Fibroblast of mammary gland (primary cell): Measurements from ENCODE around the gene SP6.

Experiments used
- DNase-seq: peaks from one replicate; pipeline ENCODE4 v3.0.0-alpha.2; 2010; ENCODE audit warnings: low read depth
- H3K4me3 ChIP-seq: 2 replicates; pipeline ENCODE4 v1.5.1; 2011; ENCODE audit warnings: low read depth, mild to moderate bottlenecking, low read length, moderate library complexity; ENCODE audit not compliant: control insufficient read depth
- TF ChIP-seq, protein P1 (sequence below): conservative IDR thresholded peaks from 2 replicates; pipeline ENCODE4 v1.5.1; 2011; ENCODE audit warnings: low read depth, low read length, inconsistent platforms; ENCODE audit not compliant: control insufficient read depth, insufficient read depth

The SP6 gene

DNA sequence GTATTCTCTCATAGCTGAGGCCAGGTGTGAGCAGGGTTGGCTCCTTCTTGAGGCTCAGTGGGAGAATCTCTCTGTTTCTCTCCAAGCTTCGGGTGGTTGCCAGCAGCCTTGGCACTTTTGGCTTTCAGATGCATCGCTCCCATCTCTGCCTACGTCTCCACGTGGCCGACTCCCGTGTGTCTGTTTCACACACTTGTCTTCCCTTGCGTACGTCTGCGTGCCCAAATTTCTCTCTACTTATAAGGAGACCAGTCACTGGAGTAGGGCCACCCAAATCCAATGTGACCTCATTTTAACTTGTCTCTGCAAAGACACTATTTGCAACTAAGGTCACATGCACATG lies 44.1 kb downstream of the SP6 start:
- TF ChIP-seq, protein P1, sequence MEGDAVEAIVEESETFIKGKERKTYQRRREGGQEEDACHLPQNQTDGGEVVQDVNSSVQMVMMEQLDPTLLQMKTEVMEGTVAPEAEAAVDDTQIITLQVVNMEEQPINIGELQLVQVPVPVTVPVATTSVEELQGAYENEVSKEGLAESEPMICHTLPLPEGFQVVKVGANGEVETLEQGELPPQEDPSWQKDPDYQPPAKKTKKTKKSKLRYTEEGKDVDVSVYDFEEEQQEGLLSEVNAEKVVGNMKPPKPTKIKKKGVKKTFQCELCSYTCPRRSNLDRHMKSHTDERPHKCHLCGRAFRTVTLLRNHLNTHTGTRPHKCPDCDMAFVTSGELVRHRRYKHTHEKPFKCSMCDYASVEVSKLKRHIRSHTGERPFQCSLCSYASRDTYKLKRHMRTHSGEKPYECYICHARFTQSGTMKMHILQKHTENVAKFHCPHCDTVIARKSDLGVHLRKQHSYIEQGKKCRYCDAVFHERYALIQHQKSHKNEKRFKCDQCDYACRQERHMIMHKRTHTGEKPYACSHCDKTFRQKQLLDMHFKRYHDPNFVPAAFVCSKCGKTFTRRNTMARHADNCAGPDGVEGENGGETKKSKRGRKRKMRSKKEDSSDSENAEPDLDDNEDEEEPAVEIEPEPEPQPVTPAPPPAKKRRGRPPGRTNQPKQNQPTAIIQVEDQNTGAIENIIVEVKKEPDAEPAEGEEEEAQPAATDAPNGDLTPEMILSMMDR: no peak
- DNase-seq: no peak
- no peak overlapping the region for H3K4me3 ChIP-seq

DNA sequence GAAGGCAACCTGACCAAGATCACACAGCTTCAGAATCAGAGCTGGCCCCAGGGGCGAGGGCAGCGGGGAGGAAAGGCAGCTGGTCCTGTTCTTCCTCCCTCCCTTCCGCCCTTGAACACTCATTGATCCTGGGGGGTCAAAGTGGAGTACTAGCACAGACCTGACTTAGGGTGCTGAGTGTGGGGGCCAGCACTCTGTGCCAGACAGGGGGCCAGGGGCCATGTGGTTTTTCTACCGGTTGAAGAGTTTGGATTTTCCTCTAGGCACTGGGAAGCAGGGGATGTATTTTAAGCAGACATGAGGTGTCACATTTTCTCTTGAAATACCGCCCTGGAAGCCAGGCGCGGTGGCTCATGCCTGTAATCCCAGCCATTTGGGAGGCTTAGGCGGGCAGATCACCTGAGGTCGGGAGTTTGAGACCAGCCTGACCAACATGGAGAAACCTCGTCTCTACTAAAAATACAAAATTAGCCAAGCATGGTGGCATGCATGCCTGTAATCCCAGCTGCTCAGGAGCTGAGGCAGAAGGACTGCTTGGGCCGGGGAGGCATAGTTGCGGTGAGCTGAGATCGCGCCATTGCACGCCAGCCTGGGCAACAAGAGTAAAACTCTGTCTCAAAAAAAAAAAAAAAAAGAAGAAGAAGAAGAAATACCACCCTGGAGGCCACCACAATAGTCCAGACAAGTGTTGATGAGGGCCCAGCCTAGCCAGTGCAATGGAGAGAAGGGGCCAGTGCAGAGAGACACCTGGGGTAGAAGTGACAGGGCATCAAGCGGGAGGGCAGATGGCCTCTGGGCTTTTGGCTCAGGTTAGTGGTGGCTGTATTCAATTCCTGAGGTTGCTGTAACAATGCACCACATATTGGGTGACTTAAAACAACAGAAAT lies 44.7 kb downstream of the SP6 start:
- no peak for DNase-seq
- TF ChIP-seq, protein P1: no peak
- H3K4me3 ChIP-seq: no peak overlapping the region

DNA sequence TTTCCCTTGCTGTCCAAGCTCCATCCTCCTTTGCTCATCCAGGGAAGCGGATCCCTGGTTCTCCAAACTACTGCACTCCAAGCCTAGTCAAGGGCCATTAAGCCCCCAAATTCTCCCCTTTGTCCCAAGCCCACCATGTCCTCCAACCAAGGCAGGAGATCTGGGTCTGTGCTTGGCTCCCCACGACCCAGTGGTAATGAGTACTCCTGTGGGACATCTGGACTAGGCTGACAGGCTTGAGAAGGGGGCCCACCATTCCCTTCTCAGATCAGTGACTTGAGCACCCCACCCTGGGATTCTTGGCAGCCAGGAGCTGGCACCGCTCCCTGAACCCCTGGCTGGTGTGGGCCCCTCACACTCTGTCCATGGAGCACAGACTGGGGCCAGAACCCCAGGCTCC lies 46.5 kb downstream of the SP6 start:
- DNase-seq: no peak
- no peak overlapping the region for H3K4me3 ChIP-seq
- TF ChIP-seq, protein P1: no peak

DNA sequence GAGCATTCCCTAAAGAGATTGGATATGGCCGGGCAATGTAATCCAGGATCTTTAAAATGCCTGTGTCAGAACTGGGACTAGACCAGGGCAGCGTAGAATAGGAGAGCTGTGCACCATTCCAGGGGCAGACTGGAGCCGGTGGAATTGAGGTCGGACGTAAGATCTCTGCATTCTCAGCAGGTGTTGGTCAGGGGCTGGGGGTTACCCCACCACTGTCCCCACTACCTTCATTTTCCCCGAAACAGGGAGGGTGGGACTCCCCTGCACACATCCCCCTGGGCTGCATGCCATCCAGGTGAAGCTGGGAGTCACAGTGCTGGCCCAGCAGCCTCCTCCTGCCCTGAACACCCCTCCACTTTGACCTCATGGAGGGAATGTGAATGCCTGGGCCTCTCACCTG lies 47.2 kb downstream of the SP6 start:
- no peak overlapping the region for H3K4me3 ChIP-seq
- TF ChIP-seq, protein P1: no peak
- no peak for DNase-seq

DNA sequence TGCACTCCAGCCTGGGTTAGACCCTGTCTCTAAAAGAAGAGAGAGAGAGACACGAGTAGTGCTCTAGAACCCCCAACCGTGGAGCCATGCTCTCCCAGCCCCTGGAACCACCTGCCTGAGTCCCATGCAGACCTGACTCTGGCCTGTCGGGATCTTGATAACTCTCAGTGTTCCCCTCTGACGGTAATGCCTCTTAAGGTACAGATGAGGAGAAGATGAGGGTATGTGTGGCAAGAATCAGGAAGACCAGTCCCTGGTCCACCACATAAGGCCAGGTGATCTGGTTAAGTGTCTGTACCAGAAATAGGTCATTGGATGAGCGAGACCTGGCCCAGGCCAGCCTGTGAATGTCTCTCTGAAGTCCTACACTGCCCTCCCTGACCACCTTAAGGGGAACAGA lies 47.8 kb downstream of the SP6 start:
- TF ChIP-seq, protein P1: no peak
- no peak overlapping the region for H3K4me3 ChIP-seq
- no peak for DNase-seq

DNA sequence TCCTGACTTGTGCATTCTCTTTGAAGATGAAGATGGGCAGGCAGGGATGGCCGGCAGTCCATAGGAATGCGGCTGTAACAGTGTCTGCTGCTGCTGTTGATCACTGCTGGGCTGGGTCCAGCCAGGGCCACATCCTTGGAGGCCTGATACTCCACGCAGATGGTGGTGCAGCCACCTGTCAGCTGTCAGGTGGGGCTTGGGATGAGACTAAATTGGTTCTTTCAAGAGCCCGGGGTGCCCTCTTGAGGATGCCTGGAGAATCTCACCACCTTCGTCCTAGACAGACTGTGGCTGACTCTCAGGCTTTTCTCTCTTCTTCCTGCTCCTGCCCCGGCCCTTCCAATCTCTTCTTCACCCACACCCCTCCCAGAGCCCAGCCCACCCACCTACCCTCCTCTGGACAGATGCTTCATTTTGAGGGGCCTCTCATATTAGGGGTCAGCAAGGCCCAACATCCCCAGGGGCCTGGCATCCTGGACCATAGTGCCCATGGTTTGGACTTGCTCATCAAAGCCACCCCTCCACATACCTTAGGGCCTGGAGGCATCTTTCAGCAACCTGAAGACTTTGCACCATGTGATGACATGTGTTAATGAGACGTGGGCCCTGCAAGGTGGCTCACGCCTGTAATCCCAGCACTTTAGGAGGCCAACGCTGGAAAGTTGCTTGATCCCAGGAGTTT lies 48.5 kb downstream of the SP6 start:
- H3K4me3 ChIP-seq: no peak overlapping the region
- TF ChIP-seq, protein P1: peak; percentile 68
- DNase-seq: peak; percentile 54
